ENCODE measurements around the gene METTL9.

GRCh38 chr16:21580807-21581206 is 18.6 kb upstream of the METTL9 start:
- TF ChIP-seq CTCF (CRISPR knock-in tag; IDR thresholded peaks at IDR 0.05) (no peak), ZFP62 (CRISPR knock-in tag; IDR thresholded peaks at IDR 0.05) (no peak), U2AF1 (optimal IDR thresholded peaks at IDR 0.05; ENCODE audit: low read depth, low read length) (no peak), POLR2A (IDR thresholded peaks at IDR 0.05; ENCODE audit: insufficient read depth in 1 of 2, low read depth in 2 of 2, low read length in 2 of 2) (no peak), ZBTB10 (CRISPR knock-in tag; IDR thresholded peaks at IDR 0.05; ENCODE audit: borderline replicate concordance) (no peak), CERS6 (CRISPR knock-in tag; IDR thresholded peaks at IDR 0.05) (no peak), XRCC5 (optimal IDR thresholded peaks at IDR 0.05; ENCODE audit: low read length) (no peak), SP5 (CRISPR knock-in tag; IDR thresholded peaks at IDR 0.05; ENCODE audit: borderline replicate concordance, low read depth) (no peak)

Data from HepG2 (cell line).